Suppressor macrophage (primary cell): ENCODE measurements around the gene ARHGEF2.
"Not testable (repeated sequence)": the region's sequence is repeated elsewhere in the genome, so short reads cannot be mapped to it uniquely, and the experiment has no call there.

ENCODE experiments used
- DNase-seq, 4 experiments: peaks; one replicate each; pipeline ENCODE4 v3.0.0-alpha.2; 2020 to 2022

ARHGEF2 gene

DNA sequence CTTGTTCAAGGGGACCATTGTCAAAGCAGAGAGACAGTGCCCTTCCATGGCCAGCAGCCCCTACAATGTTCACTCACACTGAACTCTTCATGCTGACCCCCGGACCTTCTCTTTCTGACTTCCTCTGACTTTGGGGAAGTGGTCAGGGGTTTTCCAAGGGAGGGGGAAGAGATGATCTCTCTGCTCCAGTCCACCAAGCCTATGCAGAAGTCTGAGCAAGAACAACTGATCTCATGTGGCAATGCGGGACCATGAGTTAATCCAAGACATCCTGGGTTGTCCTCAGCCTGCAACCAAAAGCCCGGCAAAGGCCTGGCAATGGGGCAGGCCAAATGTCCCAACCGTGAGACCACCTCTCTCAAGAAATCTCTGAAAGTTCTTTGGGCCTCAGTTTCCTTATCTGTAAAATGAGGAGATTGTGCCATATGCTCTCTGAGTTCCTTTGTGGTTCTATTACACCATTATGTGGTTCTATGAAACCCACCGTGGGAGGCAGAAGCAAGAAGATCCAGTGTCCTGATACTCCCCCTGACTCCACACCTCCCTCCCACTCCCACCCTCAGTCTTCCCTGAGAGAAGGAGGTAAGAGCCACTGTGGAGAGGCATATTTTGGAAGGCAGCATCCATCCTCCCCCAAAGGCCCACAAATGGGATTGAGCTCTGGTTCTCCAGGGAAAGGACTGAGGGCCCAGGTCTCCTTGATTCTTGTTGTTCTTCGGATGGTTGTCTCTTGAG lies 11.8 kb upstream of the ARHGEF2 start:
- DNase-seq, result peak; percentile 91 to 97 (median 94)

DNA sequence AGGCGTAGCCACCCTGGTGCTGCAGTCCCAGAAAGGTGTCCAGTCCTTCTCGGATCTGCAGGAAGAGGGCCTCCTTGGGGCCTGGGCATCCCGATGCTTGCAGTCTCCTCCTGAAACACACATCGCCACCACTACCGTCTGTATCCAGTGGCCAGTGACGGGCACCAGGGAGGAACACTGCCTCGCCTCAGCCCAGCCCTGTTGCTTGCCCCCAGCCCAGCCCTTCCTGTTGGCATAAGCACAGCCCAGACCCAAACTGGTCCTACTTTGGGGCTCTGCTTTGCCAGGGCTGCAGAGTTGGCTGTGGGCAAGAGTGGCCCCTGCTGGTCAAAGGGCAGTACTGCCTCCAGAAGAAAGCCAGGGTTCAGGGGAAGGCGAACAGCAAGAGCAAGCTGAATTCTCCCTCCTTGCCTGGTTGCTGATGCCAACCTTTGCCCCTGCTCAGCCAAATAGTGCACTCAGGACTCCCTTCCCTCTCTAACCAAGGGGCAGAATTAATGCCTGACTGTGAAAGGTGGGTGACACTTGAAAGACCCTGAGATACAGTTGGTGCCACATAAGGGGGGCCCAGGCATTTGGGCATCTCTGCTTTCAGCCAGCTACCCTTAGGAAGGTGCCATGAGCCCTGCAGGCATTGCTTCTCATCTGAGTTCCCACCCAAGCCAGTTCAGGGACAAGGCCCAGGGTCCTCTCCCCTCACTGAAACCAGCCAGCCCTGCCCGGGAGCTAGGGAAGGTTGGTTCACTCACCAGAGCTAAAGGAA lies 11.1 kb upstream of the ARHGEF2 start:
- peak; percentile 88 to 92 (median 90) for DNase-seq

DNA sequence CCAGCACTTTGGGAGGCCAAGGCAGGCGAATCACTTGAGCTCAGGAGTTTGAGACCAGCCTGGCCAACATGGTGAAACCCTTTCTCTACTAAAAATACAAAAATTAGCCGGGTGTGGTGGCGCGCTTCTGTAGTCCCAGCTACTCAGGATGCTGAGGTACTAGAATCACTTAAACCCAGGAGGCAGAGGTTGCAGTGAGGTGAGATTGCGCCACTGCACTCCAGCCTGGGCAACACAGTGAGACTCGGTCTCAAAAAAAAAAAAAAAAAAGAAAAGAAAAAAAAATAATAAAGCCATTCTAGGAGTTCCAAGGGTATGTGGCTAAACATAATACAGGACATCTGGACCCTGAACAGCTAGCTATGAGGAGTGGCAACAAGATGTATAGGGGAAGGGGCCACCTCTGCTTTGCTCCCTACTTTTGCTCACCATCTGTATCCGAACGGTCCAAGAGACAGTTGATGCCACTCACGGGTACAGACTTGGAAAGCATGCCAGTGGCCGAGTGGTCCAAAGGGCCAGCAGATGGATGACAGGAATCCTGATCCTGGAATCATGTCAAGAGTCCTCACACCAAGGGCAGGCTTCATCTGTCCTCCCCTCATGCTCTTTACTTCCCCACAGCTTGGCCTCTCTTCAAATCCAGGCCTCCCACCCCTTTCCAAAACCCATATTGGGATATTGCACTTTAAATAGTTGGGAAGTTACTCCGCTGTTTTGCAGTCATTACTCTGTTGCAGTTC lies 6.7 kb upstream of the ARHGEF2 start:
- DNase-seq, result not testable (repeated sequence)

DNA sequence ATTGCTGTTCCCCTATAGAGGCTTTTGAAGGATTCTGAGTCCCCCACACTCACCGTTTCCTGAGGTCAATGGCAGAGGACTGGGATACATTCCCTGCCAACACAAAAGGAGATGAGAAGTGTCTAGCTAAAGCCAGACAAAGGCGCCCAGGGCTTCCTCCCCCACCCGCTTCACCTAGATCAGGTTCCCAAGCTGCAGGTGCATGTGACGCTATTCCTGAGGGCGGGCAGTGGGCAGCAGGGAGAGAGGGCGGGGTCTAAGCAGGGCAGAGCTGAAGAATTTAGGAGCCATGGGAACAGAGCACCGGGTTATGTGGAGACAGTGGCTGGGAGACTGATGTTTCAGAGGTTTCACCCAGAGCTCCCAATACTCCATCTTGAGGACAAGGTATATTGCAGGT lies 6.0 kb upstream of the ARHGEF2 start:
- no peak for DNase-seq

- DNase-seq, result no peak
Observed at GRCh38 chr1:155983191-155984024, 5.1 kb upstream of the ARHGEF2 start.

DNA sequence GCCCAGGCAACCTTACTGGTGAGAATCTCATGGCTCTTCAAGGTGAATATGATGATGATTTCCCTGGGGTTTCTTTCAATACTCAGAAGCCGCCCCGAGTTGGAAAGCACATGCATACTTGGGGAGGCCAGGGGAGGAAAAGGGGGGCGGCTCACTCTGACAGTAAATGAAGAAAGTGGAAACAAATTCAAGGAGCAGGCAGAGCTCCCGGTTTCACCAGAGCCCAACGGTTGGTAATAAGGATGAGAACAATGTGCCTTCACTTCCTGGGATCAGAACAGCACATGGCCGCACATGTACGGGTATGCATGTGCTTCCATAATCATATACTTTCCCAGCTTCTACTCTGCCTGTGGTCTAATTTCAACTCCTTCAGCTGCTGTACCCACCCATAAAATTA lies 3.8 kb upstream of the ARHGEF2 start:
- DNase-seq, result no peak

- DNase-seq, result peak; percentile 74 to 87 (median 82)
Observed at GRCh38 chr1:155981266-155982088, 3.1 kb upstream of the ARHGEF2 start.

- peak in 2 of 4 experiments; percentile 38 to 42 for DNase-seq
Observed at GRCh38 chr1:155979597-155980343, 1.4 kb upstream of the ARHGEF2 start.

DNA sequence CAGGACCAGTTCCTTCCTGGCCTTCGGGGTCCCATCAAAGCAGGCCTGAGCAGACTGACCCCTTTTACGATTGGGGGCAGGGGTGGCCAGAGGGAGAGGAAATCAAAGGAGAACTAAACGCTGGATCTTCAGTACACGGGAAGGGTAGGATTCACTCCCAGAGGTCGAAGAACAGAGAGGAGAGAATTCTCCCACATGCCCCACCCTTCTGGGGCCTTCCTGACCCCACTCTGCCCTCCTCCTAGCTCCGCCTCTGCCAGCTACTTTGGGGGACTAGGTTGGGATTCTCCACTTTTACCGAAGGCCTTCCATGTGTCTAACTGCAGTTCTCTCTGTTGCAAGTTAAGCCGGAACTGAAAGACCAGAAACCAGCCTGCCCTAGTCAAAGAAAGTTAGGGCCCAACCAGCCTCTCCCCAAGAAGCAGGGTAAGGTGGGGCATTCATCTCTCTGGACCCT lies 654 bp upstream of the ARHGEF2 start:
- DNase-seq, result peak; percentile 37 to 67 (median 63)

DNA sequence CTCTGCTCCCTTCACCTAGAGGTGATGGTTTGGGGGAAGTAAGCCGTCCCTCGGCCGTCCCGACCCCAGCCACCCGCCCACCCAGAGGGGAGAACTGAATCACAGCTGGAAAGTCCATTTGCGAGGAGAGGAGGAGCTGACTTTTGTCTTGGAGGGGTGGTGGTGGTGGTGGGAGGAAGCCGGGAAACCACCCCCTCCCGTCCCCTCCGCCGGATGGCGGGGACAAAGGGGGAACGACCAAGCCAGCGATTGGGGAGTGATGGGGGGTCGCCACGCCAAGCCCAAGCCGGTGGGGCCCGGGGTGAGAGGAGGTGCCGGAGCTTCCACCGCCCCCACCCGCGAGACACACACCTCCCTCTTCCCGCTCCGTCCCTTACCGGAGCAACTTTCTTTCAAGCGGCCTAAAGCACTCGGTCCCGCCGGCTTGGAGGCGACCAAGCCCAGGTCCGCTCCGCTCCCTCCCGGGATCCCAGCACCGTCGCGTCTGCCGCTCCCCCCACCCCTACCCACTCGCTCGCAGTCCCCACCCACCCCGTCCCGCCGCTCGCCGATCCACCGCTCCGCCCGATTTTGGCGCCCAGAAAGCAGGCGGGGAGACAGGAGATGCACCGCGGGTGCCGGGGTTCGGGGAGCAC lies 540 bp downstream of the ARHGEF2 start:
- peak in 3 of 4 experiments; percentile 67 to 70 (median 68) for DNase-seq

DNA sequence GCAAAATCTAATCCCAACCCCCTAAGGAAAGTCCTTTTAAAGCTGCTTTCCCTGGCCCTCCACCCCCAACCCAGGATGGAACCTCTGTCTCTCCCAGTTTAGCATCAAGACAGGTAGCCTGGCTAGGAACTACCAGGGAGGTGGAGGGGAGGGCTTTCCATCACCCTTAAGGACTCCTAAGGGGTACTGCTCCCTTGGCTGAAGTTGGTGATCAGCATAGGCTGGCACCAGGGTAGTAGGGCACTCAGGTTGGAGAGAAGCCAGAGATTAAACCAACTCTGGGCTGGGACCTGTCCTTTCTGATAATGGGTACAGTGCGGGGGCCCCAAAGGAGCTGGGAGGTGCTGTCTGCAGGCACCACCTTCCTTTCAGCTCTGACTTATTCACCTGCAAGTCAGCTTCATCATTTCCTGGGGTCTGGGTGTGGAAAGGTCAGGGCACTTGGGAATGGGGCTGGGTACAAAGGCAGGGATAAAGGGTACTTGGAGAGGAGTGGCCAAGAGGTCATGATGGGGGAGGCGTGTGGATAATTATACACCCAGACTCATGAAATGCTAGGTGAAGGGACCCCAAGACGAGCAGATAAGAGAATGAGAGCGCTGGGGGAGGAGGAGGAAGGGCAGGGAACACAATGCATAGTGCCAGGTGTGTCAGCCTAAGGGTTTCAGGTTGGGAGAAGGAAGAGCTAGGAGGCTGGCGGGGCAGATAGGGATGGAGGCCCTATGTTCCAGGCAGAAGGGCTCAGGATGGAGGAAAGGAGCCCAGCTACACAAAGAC lies 1.2 kb downstream of the ARHGEF2 start:
- DNase-seq, result no peak

- DNase-seq, result peak in 3 of 4 experiments; percentile 43 to 65 (median 60)
Observed at GRCh38 chr1:155976062-155976912, 2.1 kb downstream of the ARHGEF2 start.

DNA sequence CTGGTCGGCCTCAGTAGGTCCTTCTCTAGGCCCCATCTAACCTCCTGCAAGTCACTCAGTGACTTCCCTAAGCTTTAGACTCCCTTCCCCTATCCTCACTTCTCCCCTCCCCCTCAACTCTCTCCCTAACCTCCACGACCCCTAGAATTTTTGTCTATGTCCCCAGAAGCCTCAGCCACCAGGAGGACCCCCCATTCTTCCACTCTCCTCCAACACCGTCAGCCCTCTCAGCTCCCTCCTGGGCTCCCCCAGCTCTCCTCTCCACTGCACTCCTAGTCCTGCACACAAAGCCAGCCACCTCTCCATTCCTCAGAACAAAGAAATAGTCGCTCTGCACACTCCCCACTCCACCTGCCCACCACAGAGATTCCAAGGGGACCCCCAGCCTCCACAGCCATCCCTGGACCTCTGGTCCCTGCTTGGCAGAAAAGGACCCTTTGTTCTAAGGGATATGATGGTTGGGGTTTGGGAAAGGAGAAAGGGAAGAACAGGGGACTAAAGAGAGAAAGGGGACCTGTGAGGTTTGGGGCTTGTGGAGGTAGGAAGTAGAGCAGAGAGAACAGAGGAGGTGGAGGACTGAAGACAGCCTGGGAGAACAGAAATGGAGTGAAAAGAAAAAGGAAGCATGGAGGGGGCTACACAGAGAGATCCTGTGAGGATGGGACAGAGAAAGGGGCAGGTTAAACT lies 2.8 kb downstream of the ARHGEF2 start:
- peak in 1 of 4 experiments; percentile 41 for DNase-seq

DNA sequence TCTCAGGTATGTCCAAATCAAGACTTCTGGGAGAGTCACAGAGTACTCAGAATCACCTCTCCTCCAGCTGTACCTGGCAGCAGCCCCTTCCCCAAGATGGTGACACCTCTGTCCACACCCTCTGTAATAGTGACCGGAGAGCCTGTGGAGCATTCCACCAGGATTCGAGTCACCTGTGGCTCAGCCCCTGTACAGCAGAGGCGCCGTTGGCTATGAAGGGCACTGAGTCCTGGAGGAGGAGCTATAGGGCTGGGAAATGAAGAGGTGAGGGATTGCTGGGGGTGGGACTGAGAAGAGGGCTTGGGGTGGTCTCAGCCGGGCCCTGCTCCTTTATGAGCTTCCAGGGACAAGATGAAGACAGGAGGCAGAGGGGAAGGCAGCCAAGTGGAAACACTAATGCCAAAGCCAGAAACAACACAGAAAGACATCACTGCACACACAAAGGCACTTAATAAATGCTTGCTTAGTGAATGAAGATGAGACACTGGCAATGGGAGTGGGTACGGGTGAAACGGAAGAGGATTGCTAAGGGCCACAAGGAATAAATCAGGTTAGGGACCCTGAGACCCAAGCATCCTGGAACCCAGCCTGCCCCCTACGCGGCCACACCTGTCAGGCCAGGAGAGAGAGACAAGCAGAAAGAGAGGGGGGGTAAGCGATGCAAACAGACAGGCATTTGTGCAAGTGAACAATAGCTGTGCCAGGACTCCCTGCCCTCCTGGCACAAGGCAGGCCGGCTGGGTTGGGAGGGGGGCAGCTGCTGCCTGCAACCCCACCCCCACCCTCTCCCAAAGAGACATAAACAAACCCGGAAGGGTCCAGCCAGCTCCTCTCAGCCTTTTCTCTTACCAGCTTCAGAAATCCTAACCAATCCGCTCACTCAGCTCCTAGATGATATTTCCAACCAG lies 3.9 kb downstream of the ARHGEF2 start:
- DNase-seq, result peak in 1 of 4 experiments; percentile 36

DNA sequence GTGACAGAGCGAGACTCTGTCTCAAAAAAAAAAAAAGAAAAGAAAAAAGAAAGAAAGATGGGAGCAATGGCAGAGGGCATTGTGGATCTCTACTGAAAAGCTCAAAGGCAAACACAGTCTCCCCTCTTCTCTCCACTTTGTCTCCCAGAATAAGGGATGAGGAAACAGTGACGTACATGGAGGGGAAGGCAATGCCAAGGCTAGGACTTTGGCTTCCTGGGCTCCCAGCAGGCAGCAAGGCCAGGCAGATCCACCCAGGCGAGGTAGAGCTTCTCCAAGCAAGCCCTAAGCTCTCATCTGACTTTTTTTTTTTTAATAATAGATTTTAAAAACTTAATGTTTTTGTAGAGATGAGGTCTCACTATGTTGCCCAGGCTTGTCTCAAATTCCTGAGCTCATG lies 4.6 kb downstream of the ARHGEF2 start:
- DNase-seq, result peak in 1 of 4 experiments; percentile 47
